ENCODE measurements around the gene ZBTB7C.

The ZBTB7C gene

GRCh38 chr18:48188609-48189008, 220.6 kb downstream of the ZBTB7C start:
- no peak for TF ChIP-seq CTCF (conservative IDR thresholded peaks at IDR 0.05; ENCODE audit: low read depth, low read length)
- H3K4me3 ChIP-seq (ENCODE audit: low read length) = no peak overlapping the region
- no peak for DNase-seq (ENCODE audit: low read depth)

GRCh38 chr18:48186861-48187260, 222.3 kb downstream of the ZBTB7C start:
- DNase-seq (ENCODE audit: low read depth) = no peak
- H3K4me3 ChIP-seq (ENCODE audit: low read length) = no peak overlapping the region
- TF ChIP-seq CTCF (conservative IDR thresholded peaks at IDR 0.05; ENCODE audit: low read depth, low read length) = no peak

- H3K4me3 ChIP-seq (ENCODE audit: low read length) = no peak overlapping the region
- DNase-seq (ENCODE audit: low read depth) = no peak
- no peak for TF ChIP-seq CTCF (conservative IDR thresholded peaks at IDR 0.05; ENCODE audit: low read depth, low read length)
Observed at GRCh38 chr18:48186131-48186766, 222.9 kb downstream of the ZBTB7C start.

- no peak overlapping the region for H3K4me3 ChIP-seq (ENCODE audit: low read length)
- TF ChIP-seq CTCF (conservative IDR thresholded peaks at IDR 0.05; ENCODE audit: low read depth, low read length) = no peak
- DNase-seq (ENCODE audit: low read depth) = no peak
Observed at GRCh38 chr18:48184118-48184517, 225.1 kb downstream of the ZBTB7C start.

GRCh38 chr18:48183613-48184012, 225.6 kb downstream of the ZBTB7C start:
- TF ChIP-seq CTCF (conservative IDR thresholded peaks at IDR 0.05; ENCODE audit: low read depth, low read length) = no peak
- H3K4me3 ChIP-seq (ENCODE audit: low read length) = no peak overlapping the region
- DNase-seq (ENCODE audit: low read depth) = no peak

- no peak overlapping the region for H3K4me3 ChIP-seq (ENCODE audit: low read length)
- no peak for TF ChIP-seq CTCF (conservative IDR thresholded peaks at IDR 0.05; ENCODE audit: low read depth, low read length)
- DNase-seq (ENCODE audit: low read depth) = no peak
Observed at GRCh38 chr18:48182779-48183178, 226.4 kb downstream of the ZBTB7C start.

- H3K4me3 ChIP-seq (ENCODE audit: low read length) = no peak overlapping the region
- no peak for DNase-seq (ENCODE audit: low read depth)
- TF ChIP-seq CTCF (conservative IDR thresholded peaks at IDR 0.05; ENCODE audit: low read depth, low read length) = no peak
Observed at GRCh38 chr18:48181857-48182256, 227.3 kb downstream of the ZBTB7C start.
